LNCAP (cell line): Measurements from ENCODE around the gene AMOT.

Experiments
- TF ChIP-seq, protein P1 (sequence below): fragments of 450-650 bp; IDR thresholded peaks from 2 replicates; pipeline ENCODE4 v1.5.1; 2017; ENCODE audit warnings: mild to moderate bottlenecking

AMOT gene

GRCh38 chrX:112768563-112768962, 72.1 kb downstream of the AMOT start:
- TF ChIP-seq, protein P1, sequence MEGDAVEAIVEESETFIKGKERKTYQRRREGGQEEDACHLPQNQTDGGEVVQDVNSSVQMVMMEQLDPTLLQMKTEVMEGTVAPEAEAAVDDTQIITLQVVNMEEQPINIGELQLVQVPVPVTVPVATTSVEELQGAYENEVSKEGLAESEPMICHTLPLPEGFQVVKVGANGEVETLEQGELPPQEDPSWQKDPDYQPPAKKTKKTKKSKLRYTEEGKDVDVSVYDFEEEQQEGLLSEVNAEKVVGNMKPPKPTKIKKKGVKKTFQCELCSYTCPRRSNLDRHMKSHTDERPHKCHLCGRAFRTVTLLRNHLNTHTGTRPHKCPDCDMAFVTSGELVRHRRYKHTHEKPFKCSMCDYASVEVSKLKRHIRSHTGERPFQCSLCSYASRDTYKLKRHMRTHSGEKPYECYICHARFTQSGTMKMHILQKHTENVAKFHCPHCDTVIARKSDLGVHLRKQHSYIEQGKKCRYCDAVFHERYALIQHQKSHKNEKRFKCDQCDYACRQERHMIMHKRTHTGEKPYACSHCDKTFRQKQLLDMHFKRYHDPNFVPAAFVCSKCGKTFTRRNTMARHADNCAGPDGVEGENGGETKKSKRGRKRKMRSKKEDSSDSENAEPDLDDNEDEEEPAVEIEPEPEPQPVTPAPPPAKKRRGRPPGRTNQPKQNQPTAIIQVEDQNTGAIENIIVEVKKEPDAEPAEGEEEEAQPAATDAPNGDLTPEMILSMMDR: no peak

GRCh38 chrX:112766774-112767173, 73.9 kb downstream of the AMOT start:
- TF ChIP-seq, protein P1: no peak

DNA sequence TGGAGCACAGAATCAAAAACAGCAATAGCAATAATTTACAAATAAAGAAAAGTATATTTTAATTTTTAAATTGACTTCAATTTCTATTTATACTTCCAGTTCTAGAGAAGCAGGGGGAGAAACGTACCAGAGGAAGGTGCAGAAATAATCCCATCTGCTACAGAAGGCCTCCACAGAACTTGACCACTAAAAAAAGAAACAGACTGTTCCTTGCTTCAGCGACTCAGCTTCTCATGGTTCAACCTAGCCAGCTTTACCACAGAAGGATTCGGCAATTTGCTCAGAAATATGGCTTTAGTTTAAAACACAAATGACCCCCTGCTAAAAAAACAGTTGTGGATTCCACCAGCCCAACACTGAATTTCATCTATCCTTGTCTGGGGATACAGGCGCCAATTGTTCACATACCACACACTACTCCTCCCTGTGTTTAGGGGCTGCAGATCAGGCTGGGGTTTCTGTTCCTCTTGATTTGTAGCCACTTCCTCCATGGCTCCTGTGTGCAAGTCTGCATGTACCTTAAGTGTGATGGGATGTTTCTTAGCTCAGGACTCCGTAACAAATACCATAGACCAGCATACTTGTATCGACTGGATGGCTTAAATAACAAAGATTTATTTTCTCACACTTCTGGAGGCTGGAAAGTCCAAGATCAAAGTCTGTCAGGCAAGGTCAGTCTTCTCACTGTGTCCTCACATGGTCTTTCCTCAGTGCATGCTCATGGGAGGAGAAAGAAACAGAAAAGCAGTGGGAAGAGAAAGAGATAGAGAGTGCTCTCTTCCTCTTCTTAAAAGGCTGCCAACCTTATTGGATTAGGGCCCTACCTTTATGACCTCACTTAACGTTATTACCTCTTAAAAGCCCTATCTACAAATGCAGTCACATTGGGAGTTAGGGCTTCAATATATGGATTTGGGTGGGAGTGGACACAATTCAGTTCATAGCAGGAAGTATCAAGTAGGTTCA, 79.1 kb downstream of the AMOT start:
- TF ChIP-seq, protein P1: no peak

- TF ChIP-seq, protein P1: no peak
These were observed 79.9 kb downstream of the AMOT start for GRCh38 chrX:112760697-112761096.

DNA sequence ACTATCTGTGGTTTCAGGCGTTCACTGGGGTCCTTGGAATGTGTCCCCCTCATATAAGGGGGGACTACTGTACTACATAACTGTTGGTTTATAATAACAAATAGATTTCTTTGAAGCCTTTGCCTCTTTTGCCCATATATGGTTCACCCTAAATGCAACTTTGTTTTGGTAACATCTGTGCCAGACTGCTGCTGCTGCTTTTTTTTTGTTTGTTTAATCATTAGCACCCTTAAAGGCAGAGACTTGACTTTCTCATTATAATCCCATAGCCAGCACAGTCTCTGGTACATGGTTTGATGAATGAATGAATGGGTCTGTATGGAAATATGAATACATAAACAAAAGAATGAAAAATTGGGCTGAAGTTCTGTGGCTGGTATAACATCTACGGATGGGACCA, 80.7 kb downstream of the AMOT start:
- TF ChIP-seq, protein P1: no peak

- TF ChIP-seq, protein P1: no peak
These were observed 81.1 kb downstream of the AMOT start for GRCh38 chrX:112759512-112759911.

- TF ChIP-seq, protein P1: no peak
These were observed 82.7 kb downstream of the AMOT start for GRCh38 chrX:112757946-112758345.
